Fibroblast of skin of left quadriceps (primary cell): ENCODE measurements around the gene UVRAG.
"Not testable (repeated sequence)": the region's sequence is repeated elsewhere in the genome, so short reads cannot be mapped to it uniquely, and the experiment has no call there.

Experiments
- DNase-seq, 2 experiments: peaks; one replicate each; pipeline ENCODE4 v3.0.0-alpha.2; 2013; ENCODE audit warnings: low read depth in 2 of 2

The UVRAG gene

DNA sequence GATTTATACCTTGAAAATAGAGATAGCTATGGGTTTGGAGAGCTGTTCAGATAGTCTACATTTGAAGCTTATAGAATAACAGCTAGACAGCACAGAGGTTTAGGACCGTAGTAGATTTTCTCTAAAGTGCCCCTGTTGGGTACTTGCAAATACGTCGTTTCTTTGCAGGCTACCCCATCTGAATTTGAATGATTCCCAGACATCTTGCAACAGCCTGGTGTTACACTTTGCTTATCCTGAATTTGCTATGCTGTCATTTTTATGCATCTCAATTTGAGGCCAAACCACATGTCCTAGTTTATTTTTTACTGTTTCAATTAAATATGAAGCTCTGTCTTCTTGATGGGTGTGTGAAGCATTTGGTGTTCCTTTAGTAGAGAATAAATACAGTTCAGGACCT is 249.2 kb downstream of the UVRAG start:
- DNase-seq, result no peak

DNA sequence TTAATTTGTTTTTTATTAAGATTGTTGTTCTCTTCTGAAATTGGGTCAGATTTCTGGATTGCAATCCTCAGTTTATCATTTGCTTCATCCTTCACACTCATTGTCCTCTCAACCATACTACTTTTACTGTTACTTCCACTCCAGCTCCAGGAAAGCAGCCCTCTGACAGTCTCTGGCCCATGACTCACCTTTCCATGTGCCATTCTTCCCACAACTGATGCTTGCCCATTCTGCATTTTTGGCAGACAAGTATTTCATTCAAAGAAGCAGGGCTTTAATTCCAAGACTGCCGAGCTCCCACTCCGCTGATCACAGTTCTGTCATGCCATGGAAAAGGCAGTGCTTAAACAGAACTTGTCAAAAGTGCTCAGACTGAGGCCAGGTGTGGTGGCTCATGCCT is 252.1 kb downstream of the UVRAG start:
- no peak for DNase-seq

DNA sequence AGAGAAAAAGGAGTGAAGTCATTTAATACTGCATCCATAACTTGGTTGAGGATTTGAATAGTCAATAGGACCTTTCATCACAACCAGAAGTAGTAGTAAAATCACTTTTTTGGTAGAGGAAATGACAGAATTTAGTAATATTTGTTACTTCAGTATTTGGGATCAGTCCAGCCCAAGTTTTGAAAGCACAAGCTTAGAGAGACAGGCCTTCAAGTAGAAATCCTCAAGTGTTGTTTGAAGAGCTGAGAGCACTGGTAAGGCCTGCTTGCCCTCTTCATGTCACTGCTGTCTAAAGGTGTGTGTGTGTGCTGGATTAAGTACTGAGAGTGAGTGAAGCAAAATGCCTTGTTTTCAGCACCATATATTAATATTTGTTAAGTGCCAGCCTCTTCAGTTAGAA is 254.0 kb downstream of the UVRAG start:
- no peak for DNase-seq

DNA sequence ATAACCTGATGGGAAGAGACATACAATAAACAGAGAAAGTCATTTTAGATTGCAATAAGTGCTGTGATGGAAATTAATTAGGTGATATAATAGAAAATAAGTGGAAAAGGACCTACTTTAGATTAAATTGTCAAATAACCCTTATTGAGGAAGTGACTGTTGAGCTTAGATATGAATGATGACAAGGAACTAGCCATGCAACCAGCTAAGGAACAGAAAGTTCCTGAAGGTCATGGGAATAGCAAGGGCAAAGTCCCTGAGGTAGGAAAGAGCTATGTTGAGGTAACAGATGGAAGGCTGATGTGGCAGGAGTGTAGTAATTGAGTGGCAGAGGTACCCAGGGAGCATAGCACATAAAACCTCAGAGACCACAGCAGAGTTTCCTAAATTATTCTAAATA is 256.1 kb downstream of the UVRAG start:
- no peak for DNase-seq

DNA sequence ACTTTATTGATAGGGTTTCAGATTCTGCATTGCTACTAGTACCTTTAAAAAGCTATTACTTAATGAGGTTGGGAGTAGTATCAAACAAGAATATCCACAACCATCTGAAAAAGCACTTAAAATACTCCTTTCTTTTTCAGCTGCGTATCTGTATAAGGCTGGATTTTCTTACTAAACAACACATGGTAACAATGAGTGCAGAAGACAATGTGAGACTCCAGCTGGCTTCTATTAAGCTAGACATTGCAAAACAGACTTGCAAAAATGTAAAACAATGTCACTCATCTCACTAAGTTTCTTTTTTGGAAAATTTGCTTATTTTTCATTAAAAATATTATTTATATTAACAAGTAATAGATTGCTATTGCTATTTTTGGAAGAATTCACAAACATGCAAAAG is 258.7 kb downstream of the UVRAG start:
- DNase-seq, result peak; percentile 55 to 63

DNA sequence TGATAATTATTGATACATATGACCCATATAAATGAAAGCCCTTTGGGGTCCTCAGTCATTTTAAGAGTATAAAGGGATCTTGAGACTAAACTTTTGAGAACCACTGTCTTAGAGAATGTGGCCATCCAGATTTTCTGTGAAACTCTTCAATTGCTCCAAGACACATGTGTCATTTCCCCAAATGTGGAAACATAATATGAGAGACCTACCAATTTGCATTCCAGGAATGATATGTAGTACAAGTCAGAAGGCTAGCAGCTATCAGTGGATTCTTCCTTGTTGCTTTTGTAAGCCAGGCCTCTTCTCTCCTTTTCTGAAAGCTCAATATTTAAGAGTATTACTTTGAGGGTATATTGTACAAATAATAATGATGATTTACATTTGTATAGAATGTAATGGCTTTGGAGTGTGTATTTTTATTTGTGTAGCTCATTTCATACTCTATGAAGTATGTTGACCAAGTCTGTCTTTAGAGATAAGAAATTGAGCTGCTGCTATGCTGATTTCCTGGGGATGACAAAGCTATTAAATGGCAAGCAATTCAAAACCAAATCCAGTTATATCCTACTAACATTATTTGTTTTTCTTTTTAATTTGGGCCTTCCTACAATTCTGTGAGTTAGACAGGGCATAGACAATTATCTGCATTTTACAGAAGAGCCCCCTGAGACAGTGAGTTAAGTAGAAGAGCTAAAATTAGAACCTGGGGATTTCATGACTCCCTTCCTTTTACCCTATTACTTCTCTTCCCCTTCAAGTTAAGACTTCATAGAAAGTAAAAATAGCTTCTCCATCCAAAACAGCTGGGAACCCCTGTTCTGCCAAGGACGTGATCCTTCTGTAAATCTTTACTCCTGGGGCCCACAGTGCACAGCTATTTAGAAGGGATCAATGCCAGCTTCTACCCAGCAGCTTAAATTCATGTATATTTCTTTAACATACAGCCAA is 259.4 kb downstream of the UVRAG start:
- DNase-seq, result no peak

DNA sequence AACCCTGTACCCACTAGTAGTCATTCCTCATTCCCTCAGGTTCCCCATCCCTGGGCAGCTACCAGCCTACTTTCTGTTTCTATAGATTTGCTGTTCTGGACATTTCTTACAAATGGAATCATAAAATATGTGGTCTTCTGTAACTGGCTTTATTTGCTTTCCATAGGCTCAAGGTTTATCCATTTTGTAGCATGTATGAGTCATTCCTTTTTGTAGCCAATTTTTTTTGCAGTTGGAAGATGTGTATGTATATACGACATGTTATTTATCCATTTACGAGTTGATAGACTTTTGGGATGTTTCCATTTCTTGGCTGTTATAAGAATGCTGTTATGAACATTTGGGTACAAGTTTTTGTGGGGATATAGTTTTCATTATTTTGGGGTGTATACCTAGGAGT is 260.7 kb downstream of the UVRAG start:
- DNase-seq, result no peak

DNA sequence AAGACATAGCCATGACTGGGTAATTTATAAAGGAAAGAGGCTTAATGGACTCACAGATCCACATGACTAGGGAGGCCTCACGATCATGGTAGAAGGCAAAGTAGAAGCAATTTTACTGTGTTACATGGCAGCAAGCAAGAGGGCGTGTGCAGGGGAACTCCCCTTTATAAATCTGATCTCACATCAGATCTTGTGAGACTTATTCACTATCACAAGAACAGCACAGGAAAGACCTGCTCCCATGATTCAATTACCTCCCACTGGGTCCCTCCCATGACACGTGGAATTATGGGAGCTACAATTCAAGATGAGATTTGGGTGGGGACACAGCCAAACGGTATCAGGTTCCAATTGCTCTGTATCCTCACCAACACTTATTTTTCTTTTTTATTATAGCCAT is 261.2 kb downstream of the UVRAG start:
- DNase-seq, result not testable (repeated sequence)

DNA sequence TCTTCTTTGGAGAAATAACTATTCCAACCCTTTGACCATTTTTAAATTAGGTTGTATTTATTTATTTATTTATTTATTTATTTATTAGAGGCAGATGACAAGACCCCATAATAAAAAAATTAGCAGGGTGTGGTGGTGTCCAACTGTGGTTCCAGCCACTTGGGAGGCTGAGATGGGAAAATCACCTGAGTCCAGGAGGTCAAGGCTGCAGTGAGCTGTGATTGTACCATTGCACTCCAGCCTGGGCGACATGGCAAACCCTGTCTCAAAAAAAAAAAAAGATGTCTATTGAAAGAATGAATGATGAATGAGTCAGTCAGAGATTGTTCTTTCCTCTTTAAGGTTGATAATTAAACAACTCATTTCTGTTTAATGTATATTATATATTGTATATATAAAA is 261.7 kb downstream of the UVRAG start:
- DNase-seq, result no peak

DNA sequence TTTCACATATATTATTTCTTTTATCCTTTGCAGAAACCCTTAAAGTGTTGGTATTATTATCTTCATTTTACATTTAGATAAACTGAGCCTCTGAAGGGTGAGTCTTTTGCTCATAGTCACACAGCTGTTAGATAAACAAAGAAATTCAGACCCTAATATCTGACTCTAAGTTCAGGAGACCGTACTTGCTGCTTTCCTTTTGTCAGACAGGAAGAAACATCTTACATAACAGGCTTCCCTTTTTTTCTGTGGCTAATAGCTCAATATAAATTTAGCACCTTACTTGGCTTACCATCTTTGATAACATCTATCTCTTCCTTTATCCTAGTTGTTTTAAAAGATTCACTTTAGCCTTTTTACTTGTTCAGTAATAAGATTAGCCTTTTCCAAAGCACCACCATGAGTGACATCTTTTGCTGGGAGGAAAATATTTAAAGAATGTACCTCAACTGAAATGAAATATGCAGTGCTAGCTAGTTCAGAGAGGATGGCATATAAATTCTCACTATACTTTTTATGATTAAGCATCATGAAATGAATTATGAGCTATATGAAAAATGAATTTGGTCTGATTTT is 262.7 kb downstream of the UVRAG start:
- DNase-seq, result no peak

DNA sequence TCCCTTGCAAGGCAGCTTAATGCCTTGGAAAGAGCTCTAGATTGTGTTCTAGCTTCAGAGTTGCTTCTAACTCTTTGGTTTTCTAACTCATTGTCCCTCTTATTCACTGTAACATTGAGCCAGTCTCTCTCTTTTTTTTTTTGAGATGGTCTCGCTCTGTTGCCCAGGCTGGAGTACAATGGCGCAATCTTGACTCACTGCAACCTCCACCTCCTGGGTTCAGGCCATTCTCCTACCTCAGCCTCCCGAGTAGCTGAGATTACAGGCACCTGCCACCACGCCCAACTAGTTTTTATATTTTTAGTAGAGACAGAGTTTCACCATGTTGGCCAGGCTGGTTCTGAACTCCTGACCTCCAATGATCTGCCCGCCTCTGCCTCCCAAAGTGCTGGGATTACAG is 266.1 kb downstream of the UVRAG start:
- not testable (repeated sequence) for DNase-seq

DNA sequence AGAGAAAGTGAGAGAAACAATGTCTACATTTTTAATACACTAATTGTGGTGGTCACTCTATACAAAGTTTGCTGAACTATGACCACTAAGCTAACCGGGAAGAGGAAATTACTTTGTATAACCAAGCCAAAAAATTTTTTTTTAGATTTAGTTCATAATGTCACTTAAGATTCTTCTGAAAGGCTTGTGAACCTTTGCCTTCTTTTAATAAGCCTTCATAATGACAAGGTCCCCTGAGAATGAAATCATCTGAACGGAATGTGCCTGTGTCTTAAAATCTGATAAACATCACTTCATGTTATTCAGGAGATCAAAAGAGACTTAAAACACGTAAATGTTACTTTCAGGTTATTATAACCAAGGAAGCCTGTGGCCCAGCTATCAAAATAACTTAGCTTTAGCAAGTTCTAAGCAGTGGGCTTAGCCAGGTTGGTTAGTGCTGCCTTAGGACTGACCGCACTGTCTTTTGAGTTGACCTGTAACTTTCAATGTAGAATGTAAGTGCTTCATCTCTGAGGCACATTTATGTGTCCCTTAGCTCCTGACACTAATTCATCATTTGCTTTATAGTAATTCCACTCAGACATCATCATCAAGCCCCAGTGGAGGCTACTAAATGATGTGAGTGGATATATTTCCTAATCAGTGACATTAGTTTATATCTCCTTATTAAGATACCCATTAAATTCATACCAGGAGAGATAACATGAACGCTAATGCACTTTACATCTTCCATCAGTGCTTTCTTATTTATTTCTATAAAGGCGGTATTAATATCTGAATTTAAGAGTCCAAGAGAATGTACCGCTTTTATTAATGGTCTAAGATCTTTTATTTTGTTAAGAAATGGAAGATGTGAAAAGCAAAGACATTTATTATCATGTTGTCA is 268.8 kb downstream of the UVRAG start:
- no peak for DNase-seq

DNA sequence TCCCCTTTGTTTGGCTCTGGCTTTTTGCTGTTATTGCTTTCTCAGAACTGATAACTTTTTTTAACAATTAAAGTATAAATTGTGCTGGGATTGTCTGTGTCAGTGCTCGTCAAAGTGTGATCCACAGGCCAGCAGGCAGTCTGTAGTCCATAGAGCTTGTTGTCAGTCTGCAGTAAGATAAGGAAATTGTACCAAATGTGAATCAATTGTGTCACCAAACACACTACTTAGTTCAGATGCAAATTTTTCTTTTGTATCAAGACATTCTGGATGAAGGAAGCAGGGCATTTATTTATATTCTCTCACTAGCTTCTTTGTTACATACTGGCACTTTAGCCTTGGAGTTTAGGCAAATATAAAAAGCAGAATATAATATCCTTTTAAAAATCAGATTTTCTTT is 270.3 kb downstream of the UVRAG start:
- no peak for DNase-seq

DNA sequence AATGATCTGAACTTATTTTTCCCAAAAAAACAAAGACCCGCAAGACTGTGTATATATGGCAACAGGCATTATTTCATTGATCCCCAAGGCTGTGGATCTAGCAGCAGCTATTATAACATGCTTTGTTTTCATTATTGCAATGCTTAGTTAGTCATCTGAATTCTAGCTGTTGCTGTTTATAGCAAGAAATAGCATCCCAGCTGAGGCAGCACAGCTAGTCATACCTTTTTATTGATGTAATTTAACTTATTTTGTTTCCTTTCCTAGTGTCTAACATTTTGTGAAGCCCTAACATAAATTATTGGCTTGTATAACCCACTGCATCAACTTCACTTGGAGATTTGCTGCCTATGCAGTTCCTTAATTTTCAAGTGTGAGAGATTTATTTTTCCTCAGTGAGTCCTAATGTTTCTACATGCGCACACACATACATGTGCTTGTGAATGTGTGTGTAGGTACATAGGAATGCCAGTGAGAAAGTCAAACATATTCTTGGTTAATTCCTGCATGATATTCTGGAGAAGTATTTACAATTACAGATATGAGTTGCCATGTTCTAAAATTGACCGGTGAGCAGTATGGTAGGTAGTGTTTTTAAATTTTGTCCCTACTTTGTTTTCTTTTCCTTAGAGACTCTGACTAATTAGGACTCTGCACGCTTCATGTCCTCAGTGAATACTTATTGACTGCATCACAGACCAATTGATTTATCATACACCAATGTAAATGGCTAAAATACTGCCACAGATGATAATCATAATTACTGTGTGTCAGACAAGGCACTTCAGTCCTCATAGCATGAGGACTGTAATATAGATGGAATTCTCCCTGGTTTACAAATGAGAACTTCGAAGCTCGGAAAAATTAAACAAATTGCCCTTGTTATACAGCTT is 272.0 kb downstream of the UVRAG start:
- no peak for DNase-seq

DNA sequence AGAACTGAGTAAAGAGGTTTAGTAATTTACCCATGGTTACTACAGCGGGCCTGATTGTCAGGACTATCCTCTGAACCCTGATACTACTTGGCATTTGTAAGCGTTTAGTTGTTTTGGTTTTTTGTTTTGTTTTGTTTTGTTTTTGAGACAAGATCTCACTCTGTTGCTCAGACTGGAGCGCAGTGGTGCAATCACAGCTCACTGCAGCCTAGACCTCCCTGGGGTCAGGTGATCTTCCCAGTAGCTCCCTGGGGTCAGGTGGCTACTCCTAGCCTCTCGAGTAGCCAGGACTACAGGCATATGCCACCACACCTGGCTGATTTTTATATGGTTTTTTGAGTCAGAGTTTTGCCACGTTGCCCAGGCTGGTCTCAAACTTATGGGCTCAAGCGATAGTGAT is 272.7 kb downstream of the UVRAG start:
- no peak for DNase-seq

DNA sequence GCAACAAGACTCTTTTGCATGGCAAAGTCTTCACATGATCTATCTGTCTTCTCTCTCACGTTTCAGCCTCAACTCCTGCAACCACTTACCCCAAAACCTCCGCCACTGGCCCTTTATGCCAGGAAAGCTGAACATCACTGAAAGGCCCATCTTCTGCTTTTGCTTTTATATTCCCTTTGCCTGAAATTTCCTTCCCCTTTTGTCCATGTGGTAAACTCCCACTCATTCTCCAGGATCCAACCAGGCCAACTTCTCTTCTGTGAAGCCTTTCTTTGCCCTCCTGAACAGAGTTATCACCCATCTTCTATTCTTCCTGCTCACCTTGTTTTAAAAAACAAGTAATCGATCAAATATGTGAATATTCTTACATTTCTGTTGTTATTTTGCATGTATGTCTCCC is 273.5 kb downstream of the UVRAG start:
- DNase-seq, result no peak

DNA sequence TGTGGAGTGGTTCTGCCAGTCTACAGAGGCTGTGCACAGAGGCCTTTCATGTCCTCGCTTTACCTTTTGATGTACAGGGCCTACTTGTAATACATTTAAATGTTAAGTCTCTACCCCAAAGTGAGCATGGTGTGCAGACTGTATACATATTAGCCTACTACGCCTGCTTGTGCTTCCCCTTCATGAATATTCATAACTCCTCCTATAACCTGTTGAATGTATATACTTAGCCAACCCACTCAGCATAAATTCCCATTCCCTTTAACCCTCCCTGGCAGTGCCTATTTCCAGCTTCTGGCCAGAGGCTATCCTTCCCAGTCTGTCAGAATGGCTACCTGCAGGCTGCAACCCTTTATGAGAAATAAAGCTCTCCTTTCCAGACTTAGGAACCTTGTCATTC is 275.2 kb downstream of the UVRAG start:
- DNase-seq, result no peak

DNA sequence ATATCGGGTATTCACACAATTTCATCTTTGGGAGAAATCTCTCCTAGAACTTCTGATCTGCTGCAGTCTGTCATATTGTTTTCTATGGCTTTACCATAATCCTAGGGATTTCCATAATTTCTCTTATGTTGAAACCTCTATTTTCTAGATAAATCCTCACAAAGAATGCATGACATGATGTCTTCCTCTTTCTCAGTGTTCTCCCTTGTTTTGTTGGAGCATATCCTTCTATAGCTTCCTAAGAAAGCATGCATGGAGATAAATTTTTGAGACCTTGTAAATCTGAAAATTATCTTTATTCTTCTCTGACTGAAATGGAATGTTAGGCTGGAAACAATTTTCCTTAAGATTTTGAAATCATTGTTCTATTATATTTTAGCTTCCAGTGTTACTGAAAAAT is 275.8 kb downstream of the UVRAG start:
- DNase-seq, result no peak

DNA sequence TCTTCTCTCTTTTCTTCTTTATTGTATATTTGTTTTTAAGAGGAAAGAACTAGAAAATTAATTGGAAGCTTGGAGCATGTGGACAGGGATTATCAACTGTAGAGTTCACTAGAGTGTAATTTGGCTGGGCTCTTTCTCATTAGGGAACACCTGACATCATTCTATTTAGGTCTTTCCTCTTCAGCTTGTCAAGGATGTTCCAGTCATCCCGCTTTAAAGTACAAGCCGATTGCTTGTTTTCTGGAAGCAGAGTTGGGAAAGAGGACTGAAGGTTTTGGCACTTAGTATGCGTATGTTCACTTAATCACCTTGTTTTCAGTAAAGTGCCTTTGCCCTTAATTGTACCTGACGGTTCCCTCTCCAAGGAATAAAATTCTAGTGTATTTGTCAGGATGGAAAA is 279.7 kb downstream of the UVRAG start:
- no peak for DNase-seq

DNA sequence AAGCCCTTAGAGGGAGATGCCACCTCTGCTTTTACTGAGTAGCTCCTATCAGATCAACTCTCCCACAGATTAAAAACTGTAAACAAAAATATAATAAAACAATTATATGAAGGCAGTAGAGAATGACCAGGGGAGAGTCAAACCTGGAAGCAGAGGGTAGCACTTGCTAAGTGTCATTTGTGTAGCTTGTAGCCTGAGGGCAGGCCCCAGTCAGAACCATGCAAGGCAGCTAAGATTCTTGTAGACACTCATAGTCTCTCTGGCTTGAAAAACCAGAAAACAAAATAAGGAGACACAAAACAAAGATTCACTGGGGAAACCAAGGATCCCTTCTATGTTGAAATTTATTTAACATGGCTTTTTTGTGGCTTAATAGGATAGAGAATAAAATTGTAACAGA is 280.9 kb downstream of the UVRAG start:
- DNase-seq, result no peak

DNA sequence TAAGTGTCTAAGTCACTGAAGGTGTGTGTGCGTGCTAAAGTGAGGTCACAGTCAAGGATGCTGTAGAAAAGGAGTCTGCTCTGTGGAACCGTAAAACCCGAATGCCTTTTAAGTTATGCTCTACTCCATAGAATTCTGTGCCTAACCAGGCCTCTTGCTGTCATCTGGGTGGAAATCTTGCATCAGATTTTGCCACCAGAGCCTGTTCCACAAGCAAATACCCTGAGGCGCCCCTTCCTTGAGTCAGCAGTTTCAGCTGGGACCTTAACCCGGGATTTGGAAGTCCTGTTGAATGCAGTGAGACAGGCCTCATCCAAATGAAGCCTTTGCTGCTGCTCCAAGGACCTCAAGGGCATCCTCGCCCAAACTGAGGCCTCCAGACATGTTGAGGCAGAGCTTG is 281.5 kb downstream of the UVRAG start:
- no peak for DNase-seq
